Loucy (cell line): Measurements from ENCODE around the gene GABRR1.

Source experiments
- H2AFZ ChIP-seq: fragments of 200-600 bp; sonication (generic); 2 replicates; pipeline ENCODE4 v1.6.0; 2016; ENCODE audit warnings: antibody characterized with exemption, mild to moderate bottlenecking, low read length, moderate library complexity
- H3F3A ChIP-seq: fragments of 200-600 bp; 2 replicates; pipeline ENCODE4 v1.6.0; 2016; ENCODE audit warnings: antibody characterized with exemption, low read depth, mild to moderate bottlenecking
- H3K27me3 ChIP-seq: fragments of 200-600 bp; sonication (generic); 2 replicates; pipeline ENCODE4 v1.6.1; 2014; ENCODE audit warnings: low read length, mild to moderate bottlenecking; ENCODE audit not compliant: insufficient read depth, poor library complexity, severe bottlenecking
- H3K36me3 ChIP-seq: fragments of 200-600 bp; sonication (generic); 2 replicates; pipeline ENCODE4 v1.6.1; 2016; ENCODE audit warnings: low read length; ENCODE audit not compliant: insufficient read depth
- H3K4me1 ChIP-seq: fragments of 200-600 bp; sonication (generic); 2 replicates; pipeline ENCODE4 v1.5.1; 2014; ENCODE audit warnings: low read length, mild to moderate bottlenecking; ENCODE audit not compliant: insufficient read depth, poor library complexity, severe bottlenecking
- H3K4me2 ChIP-seq: fragments of 200-600 bp; sonication (generic); 2 replicates; pipeline ENCODE4 v1.6.0; 2014; ENCODE audit warnings: antibody characterized with exemption, low read length, low read depth, mild to moderate bottlenecking; ENCODE audit not compliant: poor library complexity, severe bottlenecking
- H3K4me3 ChIP-seq: fragments of 200-600 bp; sonication (generic); 2 replicates; pipeline ENCODE4 v1.5.1; 2014; ENCODE audit warnings: low read length, mild to moderate bottlenecking, mixed read lengths; ENCODE audit not compliant: poor library complexity, severe bottlenecking
- H3K79me2 ChIP-seq: fragments of 200-600 bp; sonication (generic); 2 replicates; pipeline ENCODE4 v1.6.1; 2014; ENCODE audit warnings: low read length; ENCODE audit not compliant: insufficient read depth
- H3K9ac ChIP-seq: fragments of 200-600 bp; sonication (generic); 2 replicates; pipeline ENCODE4 v1.6.0; 2014; ENCODE audit warnings: mild to moderate bottlenecking, low read depth, low read length, moderate library complexity; ENCODE audit not compliant: poor library complexity, severe bottlenecking
- H3K9me2 ChIP-seq: fragments of 200-600 bp; sonication (generic); replicated peaks from 2 replicates; pipeline ENCODE4 v1.6.1; 2016; ENCODE audit warnings: low read depth, low read length, mixed read lengths
- H3K9me3 ChIP-seq: fragments of 200-600 bp; sonication (generic); 2 replicates; pipeline ENCODE4 v1.6.1; 2014; ENCODE audit warnings: mild to moderate bottlenecking, antibody characterized with exemption, low read length, low read depth; ENCODE audit not compliant: insufficient read depth
- H4K20me1 ChIP-seq: fragments of 200-600 bp; sonication (generic); 2 replicates; pipeline ENCODE4 v1.6.0; 2014; ENCODE audit warnings: antibody characterized with exemption, low read length, mild to moderate bottlenecking; ENCODE audit not compliant: insufficient read depth, poor library complexity, severe bottlenecking
- CTCF ChIP-seq: fragments of 200-600 bp; sonication (generic); conservative IDR thresholded peaks from 2 replicates; pipeline ENCODE4 v1.5.1; 2014; ENCODE audit warnings: mild to moderate bottlenecking, antibody characterized with exemption, low read length
- EZH2phosphoT487 ChIP-seq: fragments of 200-600 bp; IDR thresholded peaks from 2 replicates; pipeline ENCODE4 v1.6.1; 2018; ENCODE audit warnings: antibody characterized with exemption, mild to moderate bottlenecking, moderate library complexity, borderline replicate concordance

Gene GABRR1

GRCh38 chr6:89186762-89187161, 30.4 kb downstream of the GABRR1 start:
- Histone ChIP-seq H3F3A (no peaks in the 10 kb centered on the region), H3K9me2 (no peaks in the 10 kb centered on the region), H3K9me3 (no peaks in the 10 kb centered on the region), H3K79me2 (no peaks in the 10 kb centered on the region), H3K27me3 (no peaks in the 10 kb centered on the region), H3K4me3 (no peak overlapping the region), H3K9ac (no peak overlapping the region), H3K4me2 (no peak overlapping the region), H3K36me3 (no peaks in the 10 kb centered on the region), H4K20me1 (no peaks in the 10 kb centered on the region), H2AFZ (no peak overlapping the region), H3K4me1 (no peaks in the 10 kb centered on the region)
- TF ChIP-seq EZH2phosphoT487: no peak
- TF ChIP-seq CTCF: no peak

GRCh38 chr6:89184344-89184743, 32.8 kb downstream of the GABRR1 start:
- TF ChIP-seq CTCF: no peak
- no peak for TF ChIP-seq EZH2phosphoT487
- Histone ChIP-seq H4K20me1 (no peaks in the 10 kb centered on the region), H3K9me3 (no peaks in the 10 kb centered on the region), H3K9me2 (no peaks in the 10 kb centered on the region), H3F3A (no peaks in the 10 kb centered on the region), H2AFZ (no peak overlapping the region), H3K4me1 (no peaks in the 10 kb centered on the region), H3K4me2 (no peak overlapping the region), H3K4me3 (no peak overlapping the region), H3K9ac (no peak overlapping the region), H3K36me3 (no peaks in the 10 kb centered on the region), H3K79me2 (no peaks in the 10 kb centered on the region), H3K27me3 (no peaks in the 10 kb centered on the region)

- Histone ChIP-seq H3K9me2 (no peaks in the 10 kb centered on the region), H3K9ac (no peak overlapping the region), H3K79me2 (no peaks in the 10 kb centered on the region), H3K4me2 (no peak overlapping the region), H3K9me3 (no peaks in the 10 kb centered on the region), H3K36me3 (no peaks in the 10 kb centered on the region), H3K4me3 (no peak overlapping the region), H2AFZ (no peak overlapping the region), H4K20me1 (no peaks in the 10 kb centered on the region), H3F3A (no peaks in the 10 kb centered on the region), H3K27me3 (no peaks in the 10 kb centered on the region), H3K4me1 (no peaks in the 10 kb centered on the region)
- no peak for TF ChIP-seq EZH2phosphoT487
- no peak for TF ChIP-seq CTCF
Measured at GRCh38 chr6:89183294-89183693, 33.9 kb downstream of the GABRR1 start.
